Measurements from ENCODE around the gene SERPINE3.

SERPINE3 gene

GRCh38 chr13:51357928-51358595 lies 18.6 kb downstream of the SERPINE3 start:
- peaks cover 6% of the 10 kb centered on the region for H3K36me3 Mint-ChIP-seq (ENCODE audit: insufficient read depth)
- no peaks in the 10 kb centered on the region for H3K9me3 Mint-ChIP-seq
- H3K27ac Mint-ChIP-seq: no peak overlapping the region
- H3K4me3 Mint-ChIP-seq: no peak overlapping the region
- ATAC-seq (replicated peaks) (no peak), DNase-seq (no peak)
- no peaks in the 10 kb centered on the region for H3K4me1 Mint-ChIP-seq (ENCODE audit: low read depth in 2 of 2)
- no peaks in the 10 kb centered on the region for H3K27me3 Mint-ChIP-seq

- DNase-seq: no peak
- Mint-ChIP-seq H3K36me3 (ENCODE audit: insufficient read depth) (peaks cover 10% of the 10 kb centered on the region), H3K4me3 (no peak overlapping the region), H3K27me3 (no peaks in the 10 kb centered on the region), H3K9me3 (no peaks in the 10 kb centered on the region), H3K27ac (no peak overlapping the region), H3K4me1 (ENCODE audit: low read depth in 2 of 2) (no peaks in the 10 kb centered on the region)
- no peak for ATAC-seq (replicated peaks)
These were observed 19.9 kb downstream of the SERPINE3 start for GRCh38 chr13:51359352-51359751.

GRCh38 chr13:51360489-51360888 lies 21.0 kb downstream of the SERPINE3 start:
- no peaks in the 10 kb centered on the region for H3K4me1 Mint-ChIP-seq (ENCODE audit: low read depth in 2 of 2)
- H3K27ac Mint-ChIP-seq: no peak overlapping the region
- no peaks in the 10 kb centered on the region for H3K27me3 Mint-ChIP-seq
- H3K4me3 Mint-ChIP-seq: no peak overlapping the region
- DNase-seq (no peak), ATAC-seq (replicated peaks) (no peak)
- peaks cover 17% of the 10 kb centered on the region for H3K36me3 Mint-ChIP-seq (ENCODE audit: insufficient read depth)
- no peaks in the 10 kb centered on the region for H3K9me3 Mint-ChIP-seq

GRCh38 chr13:51361106-51361505 lies 21.6 kb downstream of the SERPINE3 start:
- Mint-ChIP-seq H3K36me3 (ENCODE audit: insufficient read depth) (peaks cover 23% of the 10 kb centered on the region), H3K27me3 (no peaks in the 10 kb centered on the region), H3K4me3 (no peak overlapping the region), H3K4me1 (ENCODE audit: low read depth in 2 of 2) (no peaks in the 10 kb centered on the region), H3K9me3 (no peaks in the 10 kb centered on the region), H3K27ac (no peak overlapping the region)
- DNase-seq: no peak
- no peak for ATAC-seq (replicated peaks)

GRCh38 chr13:51363625-51364024 lies 24.1 kb downstream of the SERPINE3 start:
- DNase-seq (no peak), ATAC-seq (replicated peaks) (no peak)
- Mint-ChIP-seq H3K9me3 (no peaks in the 10 kb centered on the region), H3K36me3 (ENCODE audit: insufficient read depth) (peaks cover 28% of the 10 kb centered on the region), H3K4me3 (no peak overlapping the region), H3K27ac (peak overlapping the region in 1 of 2 donors; percentile 36), H3K27me3 (no peaks in the 10 kb centered on the region), H3K4me1 (ENCODE audit: low read depth in 2 of 2) (no peaks in the 10 kb centered on the region)

- Mint-ChIP-seq H3K4me3 (no peak overlapping the region), H3K4me1 (ENCODE audit: low read depth in 2 of 2) (no peaks in the 10 kb centered on the region), H3K27me3 (no peaks in the 10 kb centered on the region), H3K9me3 (no peaks in the 10 kb centered on the region), H3K36me3 (ENCODE audit: insufficient read depth) (peaks cover 33% of the 10 kb centered on the region), H3K27ac (no peak overlapping the region)
- ATAC-seq (replicated peaks): no peak
- DNase-seq: no peak
These were observed 25.0 kb downstream of the SERPINE3 start for GRCh38 chr13:51364404-51365008.

- no peak overlapping the region for H3K27ac Mint-ChIP-seq
- no peaks in the 10 kb centered on the region for H3K4me1 Mint-ChIP-seq (ENCODE audit: low read depth in 2 of 2)
- ATAC-seq (replicated peaks) (no peak), DNase-seq (no peak)
- H3K9me3 Mint-ChIP-seq: no peaks in the 10 kb centered on the region
- peaks cover 20% of the 10 kb centered on the region for H3K36me3 Mint-ChIP-seq (ENCODE audit: insufficient read depth)
- H3K4me3 Mint-ChIP-seq: no peak overlapping the region
- no peaks in the 10 kb centered on the region for H3K27me3 Mint-ChIP-seq
These were observed 30.6 kb downstream of the SERPINE3 start for GRCh38 chr13:51370116-51370515.

GRCh38 chr13:51370811-51371210 lies 31.3 kb downstream of the SERPINE3 start:
- H3K36me3 Mint-ChIP-seq (ENCODE audit: insufficient read depth): peaks cover 13% of the 10 kb centered on the region
- H3K27ac Mint-ChIP-seq: no peak overlapping the region
- no peak overlapping the region for H3K4me3 Mint-ChIP-seq
- no peaks in the 10 kb centered on the region for H3K27me3 Mint-ChIP-seq
- ATAC-seq (replicated peaks): no peak
- no peaks in the 10 kb centered on the region for H3K4me1 Mint-ChIP-seq (ENCODE audit: low read depth in 2 of 2)
- H3K9me3 Mint-ChIP-seq: no peaks in the 10 kb centered on the region
- no peak for DNase-seq

- DNase-seq (no peak), ATAC-seq (replicated peaks) (no peak)
- Mint-ChIP-seq H3K27ac (no peak overlapping the region), H3K4me3 (no peak overlapping the region), H3K36me3 (ENCODE audit: insufficient read depth) (peaks cover 10% of the 10 kb centered on the region), H3K4me1 (ENCODE audit: low read depth in 2 of 2) (no peaks in the 10 kb centered on the region), H3K27me3 (no peaks in the 10 kb centered on the region), H3K9me3 (no peaks in the 10 kb centered on the region)
These were observed 32.4 kb downstream of the SERPINE3 start for GRCh38 chr13:51371768-51372399.

- Mint-ChIP-seq H3K4me1 (ENCODE audit: low read depth in 2 of 2) (no peaks in the 10 kb centered on the region), H3K4me3 (no peak overlapping the region), H3K36me3 (ENCODE audit: insufficient read depth) (peaks cover 23% of the 10 kb centered on the region)
These were observed 34.0 kb downstream of the SERPINE3 start for GRCh38 chr13:51373451-51373850.

GRCh38 chr13:51380269-51380668 lies 40.8 kb downstream of the SERPINE3 start:
- peaks cover 45% of the 10 kb centered on the region for H3K36me3 Mint-ChIP-seq (ENCODE audit: insufficient read depth)
- no peaks in the 10 kb centered on the region for H3K4me1 Mint-ChIP-seq (ENCODE audit: low read depth in 2 of 2)
- H3K9me3 Mint-ChIP-seq: no peaks in the 10 kb centered on the region
- no peak overlapping the region for H3K4me3 Mint-ChIP-seq
- ATAC-seq (replicated peaks) (no peak), DNase-seq (no peak)
- no peaks in the 10 kb centered on the region for H3K27me3 Mint-ChIP-seq
- peak overlapping the region in 1 of 2 donors; percentile 62 for H3K27ac Mint-ChIP-seq

More at GRCh38 chr13:51373451-51373850, 34.0 kb downstream of the SERPINE3 start:
- no peak for ATAC-seq (replicated peaks)
- Mint-ChIP-seq H3K27me3 (no peaks in the 10 kb centered on the region), H3K27ac (no peak overlapping the region), H3K9me3 (no peaks in the 10 kb centered on the region)
- DNase-seq: no peak

- Mint-ChIP-seq H3K9me3 (no peaks in the 10 kb centered on the region), H3K4me3 (no peak overlapping the region), H3K27me3 (no peaks in the 10 kb centered on the region), H3K27ac (no peak overlapping the region), H3K36me3 (ENCODE audit: insufficient read depth) (peaks cover 22% of the 10 kb centered on the region), H3K4me1 (ENCODE audit: low read depth in 2 of 2) (peaks cover 2 to 6% of the 10 kb centered on the region in 2 donors)
- DNase-seq (no peak), ATAC-seq (replicated peaks) (no peak)
These were observed 45.6 kb downstream of the SERPINE3 start for GRCh38 chr13:51385114-51385513.

GRCh38 chr13:51394724-51395123 lies 55.2 kb downstream of the SERPINE3 start:
- no peak overlapping the region for H3K4me3 Mint-ChIP-seq

GRCh38 chr13:51396352-51396751 lies 56.9 kb downstream of the SERPINE3 start:
- Mint-ChIP-seq H3K9me3 (no peaks in the 10 kb centered on the region), H3K4me3 (no peak overlapping the region), H3K4me1 (ENCODE audit: low read depth in 2 of 2) (peaks cover 19 to 62% of the 10 kb centered on the region in 2 donors), H3K36me3 (ENCODE audit: insufficient read depth) (peaks cover 22% of the 10 kb centered on the region), H3K27ac (peak overlapping the region in 1 of 2 donors; percentile 58), H3K27me3 (no peaks in the 10 kb centered on the region)
- DNase-seq: no peak
- ATAC-seq (replicated peaks): no peak

More at GRCh38 chr13:51394724-51395123, 55.2 kb downstream of the SERPINE3 start:
- ATAC-seq (replicated peaks) (no peak), DNase-seq (no peak)
- H3K4me1 Mint-ChIP-seq (ENCODE audit: low read depth in 2 of 2): peaks cover 14 to 47% of the 10 kb centered on the region in 2 donors
- H3K36me3 Mint-ChIP-seq (ENCODE audit: insufficient read depth): peaks cover 22% of the 10 kb centered on the region
- H3K9me3 Mint-ChIP-seq: no peaks in the 10 kb centered on the region
- H3K27me3 Mint-ChIP-seq: no peaks in the 10 kb centered on the region
- no peak overlapping the region for H3K27ac Mint-ChIP-seq

All from effector memory CD8-positive, alpha-beta T cell (primary cell).